Pulmonary artery endothelial cell (primary cell): ENCODE results near the gene PLOD1. TPM values are rescaled to one million over a fixed set of nuclear protein-coding genes. Genes with fewer than 3 reads are reported as not detected.
"Not testable (repeated sequence)": the region's sequence is repeated elsewhere in the genome, so short reads cannot be mapped to it uniquely, and the experiment has no call there.

Experiments used
- DNase-seq: peaks from one replicate; pipeline ENCODE4 v3.0.0-alpha.2; 2011; ENCODE audit warnings: low read depth, low spot score
- total RNA-seq: library from RNA; depleted of rRNA; stranded (reverse); fragments of >200 nt; gene quantifications from 2 replicates; pipeline ENCODE4 v1.2.3, GENCODE V29; 2014

PLOD1 gene
- total RNA-seq, 1 donor from 2014 or later = 342 TPM

GRCh38 chr1:12005488-12006166 lies 71.1 kb downstream of the PLOD1 start:
- no peak for DNase-seq

GRCh38 chr1:12006167-12006921 lies 71.8 kb downstream of the PLOD1 start:
- no peak for DNase-seq

- no peak for DNase-seq
These were observed 72.7 kb downstream of the PLOD1 start for GRCh38 chr1:12007204-12007603.

- not testable (repeated sequence) for DNase-seq
These were observed 73.8 kb downstream of the PLOD1 start for GRCh38 chr1:12008355-12008754.

GRCh38 chr1:12009318-12009947 lies 74.9 kb downstream of the PLOD1 start:
- DNase-seq = no peak

- no peak for DNase-seq
These were observed 76.4 kb downstream of the PLOD1 start for GRCh38 chr1:12010746-12011570.

GRCh38 chr1:12011998-12012397 lies 77.5 kb downstream of the PLOD1 start:
- DNase-seq = no peak

GRCh38 chr1:12012560-12013316 lies 78.2 kb downstream of the PLOD1 start:
- DNase-seq = no peak

- no peak for DNase-seq
These were observed 79.8 kb downstream of the PLOD1 start for GRCh38 chr1:12014141-12014991.

GRCh38 chr1:12015001-12015491 lies 80.5 kb downstream of the PLOD1 start:
- no peak for DNase-seq

- DNase-seq = no peak
These were observed 81.0 kb downstream of the PLOD1 start for GRCh38 chr1:12015499-12015898.

- no peak for DNase-seq
These were observed 81.7 kb downstream of the PLOD1 start for GRCh38 chr1:12016182-12016581.

GRCh38 chr1:12019858-12020509 lies 85.5 kb downstream of the PLOD1 start:
- DNase-seq = no peak

- DNase-seq = no peak
These were observed 87.1 kb downstream of the PLOD1 start for GRCh38 chr1:12021616-12022015.

GRCh38 chr1:12022036-12022435 lies 87.5 kb downstream of the PLOD1 start:
- DNase-seq = no peak
